Mononuclear cell (primary cell): ENCODE data around the gene FAM180A. TPM values are rescaled to one million over a fixed set of nuclear protein-coding genes. Genes with fewer than 3 reads are reported as not detected.

Experiments used
- H3K27me3 ChIP-seq: 2 replicates; pipeline ENCODE4 v1.6.0; 2011; ENCODE audit warnings: low read length, control low read depth; ENCODE audit not compliant: insufficient read depth
- H3K4me1 ChIP-seq: 2 replicates; pipeline ENCODE4 v1.5.1; 2011; ENCODE audit warnings: mild to moderate bottlenecking, low read length, control low read depth; ENCODE audit not compliant: insufficient read depth
- H3K4me3 ChIP-seq: 2 replicates; pipeline ENCODE4 v1.5.1; 2011; ENCODE audit warnings: mild to moderate bottlenecking, low read length, moderate library complexity
- H3K9me3 ChIP-seq: 2 replicates; pipeline ENCODE4 v1.5.1; 2011; ENCODE audit warnings: low read depth, mild to moderate bottlenecking, control low read depth, low read length
- total RNA-seq: library from RNA; depleted of rRNA; stranded (reverse); fragments of >200 nt; gene quantifications from one replicate; pipeline ENCODE4 v1.2.3, GENCODE V29; 2012

Gene FAM180A
- total RNA-seq = not detected

GRCh38 chr7:135748770-135749169, at the start of gene FAM180A:
Gene FAM180A (minus strand): TSS chr7:135748813. CDS start chr7:135748580, 233 bp downstream.
- Histone ChIP-seq H3K27me3 (no peaks in the 10 kb centered on the region), H3K9me3 (no peaks in the 10 kb centered on the region), H3K4me1 (no peaks in the 10 kb centered on the region), H3K4me3 (no peak within 1 kb of the TSS)

GRCh38 chr7:135798095-135798494, 49.5 kb upstream of the FAM180A start:
- Histone ChIP-seq H3K27me3 (no peaks in the 10 kb centered on the region), H3K9me3 (no peaks in the 10 kb centered on the region), H3K4me1 (peaks cover 6% of the 10 kb centered on the region), H3K4me3 (no peak overlapping the region)

GRCh38 chr7:135795846-135796570, 47.4 kb upstream of the FAM180A start:
- H3K27me3 ChIP-seq = no peaks in the 10 kb centered on the region
- H3K4me1 ChIP-seq = peaks cover 12% of the 10 kb centered on the region
- H3K9me3 ChIP-seq = no peaks in the 10 kb centered on the region
- H3K4me3 ChIP-seq = no peak overlapping the region

GRCh38 chr7:135793841-135794240, 45.2 kb upstream of the FAM180A start:
- H3K4me3 ChIP-seq = no peak overlapping the region
- no peaks in the 10 kb centered on the region for H3K9me3 ChIP-seq
- H3K27me3 ChIP-seq = no peaks in the 10 kb centered on the region
- peaks cover 7% of the 10 kb centered on the region for H3K4me1 ChIP-seq

GRCh38 chr7:135792866-135793265, 44.3 kb upstream of the FAM180A start:
- Histone ChIP-seq H3K27me3 (no peaks in the 10 kb centered on the region), H3K9me3 (no peaks in the 10 kb centered on the region), H3K4me3 (no peak overlapping the region), H3K4me1 (peaks cover 7% of the 10 kb centered on the region)

- Histone ChIP-seq H3K4me3 (no peak overlapping the region), H3K9me3 (no peaks in the 10 kb centered on the region), H3K4me1 (peaks cover 7% of the 10 kb centered on the region), H3K27me3 (no peaks in the 10 kb centered on the region)
Measured at GRCh38 chr7:135792363-135792668, 43.7 kb upstream of the FAM180A start.

- Histone ChIP-seq H3K27me3 (no peaks in the 10 kb centered on the region), H3K9me3 (no peaks in the 10 kb centered on the region), H3K4me1 (peaks cover 7% of the 10 kb centered on the region), H3K4me3 (no peak overlapping the region)
Measured at GRCh38 chr7:135791543-135792362, 43.1 kb upstream of the FAM180A start.

GRCh38 chr7:135790371-135790977, 41.9 kb upstream of the FAM180A start:
- Histone ChIP-seq H3K4me3 (no peak overlapping the region), H3K4me1 (peaks cover 7% of the 10 kb centered on the region), H3K27me3 (no peaks in the 10 kb centered on the region), H3K9me3 (no peaks in the 10 kb centered on the region)

GRCh38 chr7:135789956-135790355, 41.3 kb upstream of the FAM180A start:
- H3K4me1 ChIP-seq = peaks cover 7% of the 10 kb centered on the region
- H3K9me3 ChIP-seq = no peaks in the 10 kb centered on the region
- no peak overlapping the region for H3K4me3 ChIP-seq
- no peaks in the 10 kb centered on the region for H3K27me3 ChIP-seq

GRCh38 chr7:135789431-135789830, 40.8 kb upstream of the FAM180A start:
- Histone ChIP-seq H3K9me3 (no peaks in the 10 kb centered on the region), H3K27me3 (no peaks in the 10 kb centered on the region), H3K4me1 (peaks cover 7% of the 10 kb centered on the region), H3K4me3 (no peak overlapping the region)

- Histone ChIP-seq H3K27me3 (no peaks in the 10 kb centered on the region), H3K4me3 (no peak overlapping the region), H3K4me1 (peaks cover 7% of the 10 kb centered on the region), H3K9me3 (no peaks in the 10 kb centered on the region)
Measured at GRCh38 chr7:135786911-135787310, 38.3 kb upstream of the FAM180A start.

- H3K4me3 ChIP-seq = no peak overlapping the region
- H3K27me3 ChIP-seq = peaks cover 2% of the 10 kb centered on the region
- no peaks in the 10 kb centered on the region for H3K9me3 ChIP-seq
- no peaks in the 10 kb centered on the region for H3K4me1 ChIP-seq
Measured at GRCh38 chr7:135785065-135785464, 36.5 kb upstream of the FAM180A start.

GRCh38 chr7:135784013-135784412, 35.4 kb upstream of the FAM180A start:
- peaks cover 2% of the 10 kb centered on the region for H3K27me3 ChIP-seq
- no peaks in the 10 kb centered on the region for H3K4me1 ChIP-seq
- H3K9me3 ChIP-seq = no peaks in the 10 kb centered on the region
- H3K4me3 ChIP-seq = no peak overlapping the region

- H3K4me1 ChIP-seq = no peaks in the 10 kb centered on the region
- H3K4me3 ChIP-seq = no peak overlapping the region
- H3K27me3 ChIP-seq = peaks cover 8% of the 10 kb centered on the region
Measured at GRCh38 chr7:135782801-135783200, 34.2 kb upstream of the FAM180A start.

GRCh38 chr7:135782377-135782776, 33.8 kb upstream of the FAM180A start:
- Histone ChIP-seq H3K4me3 (no peak overlapping the region), H3K27me3 (peaks cover 8% of the 10 kb centered on the region), H3K4me1 (no peaks in the 10 kb centered on the region), H3K9me3 (no peaks in the 10 kb centered on the region)

More at GRCh38 chr7:135782801-135783200, 34.2 kb upstream of the FAM180A start:
- H3K9me3 ChIP-seq = no peaks in the 10 kb centered on the region
